GM18499 (cell line): ENCODE data around the gene NFIA.

Experiments
- ATAC-seq: cut with Tn5 transposase; IDR thresholded peaks from one replicate; pipeline ENCODE4 v1.9.1; 2021; ENCODE audit warnings: moderate number of reproducible peaks; ENCODE audit not compliant: insufficient read depth, unreplicated experiment

NFIA gene

GRCh38 chr1:61142726-61143500 lies 60.6 kb downstream of the NFIA start:
- ATAC-seq, result no peak

GRCh38 chr1:61143821-61144424 lies 61.6 kb downstream of the NFIA start:
- ATAC-seq, result no peak

DNA sequence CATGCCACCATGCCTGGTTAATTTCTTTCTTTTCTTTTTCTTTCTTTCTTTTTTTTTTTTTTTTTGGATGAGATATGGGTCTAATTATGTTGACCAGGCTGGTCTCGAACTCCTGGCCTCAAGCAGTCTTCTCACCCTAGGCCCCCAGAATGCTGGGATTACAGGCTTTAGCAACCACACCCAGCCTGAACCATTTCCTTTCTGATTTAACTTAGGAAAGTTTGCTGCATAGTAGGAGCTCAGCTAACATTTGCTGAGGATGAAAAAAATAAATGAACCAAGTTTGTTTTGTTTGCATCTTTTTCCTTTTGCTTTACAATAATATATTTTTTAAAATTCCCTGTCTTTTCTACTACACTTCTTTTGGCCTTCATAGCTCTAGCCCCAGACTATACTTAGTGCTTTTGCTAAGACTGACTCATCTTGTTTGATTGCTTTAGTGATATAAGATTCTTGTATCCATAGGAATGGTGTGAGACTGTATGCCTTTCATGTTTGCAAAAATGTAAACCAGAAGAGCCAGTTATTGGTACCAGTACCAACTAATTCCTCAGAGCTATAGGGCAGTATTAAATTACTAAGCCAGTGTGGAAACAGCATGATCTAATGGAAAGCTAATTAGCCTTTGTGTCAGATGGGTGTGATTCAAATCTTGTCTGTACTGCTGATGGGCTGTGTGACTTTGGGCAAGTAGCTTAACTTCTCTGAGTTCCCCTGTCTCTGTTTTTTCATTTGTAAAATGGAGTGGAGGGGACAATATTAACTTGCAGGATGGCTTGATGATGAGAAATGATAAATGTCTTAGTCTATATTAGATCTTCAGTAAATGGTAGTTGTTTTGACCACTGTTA lies 66.9 kb downstream of the NFIA start:
- no peak for ATAC-seq

- no peak for ATAC-seq
Measured at GRCh38 chr1:61151565-61151964, 69.2 kb downstream of the NFIA start.

GRCh38 chr1:61152066-61152465 lies 69.7 kb downstream of the NFIA start:
- ATAC-seq, result no peak

GRCh38 chr1:61152469-61153105 lies 70.2 kb downstream of the NFIA start:
- ATAC-seq, result no peak

DNA sequence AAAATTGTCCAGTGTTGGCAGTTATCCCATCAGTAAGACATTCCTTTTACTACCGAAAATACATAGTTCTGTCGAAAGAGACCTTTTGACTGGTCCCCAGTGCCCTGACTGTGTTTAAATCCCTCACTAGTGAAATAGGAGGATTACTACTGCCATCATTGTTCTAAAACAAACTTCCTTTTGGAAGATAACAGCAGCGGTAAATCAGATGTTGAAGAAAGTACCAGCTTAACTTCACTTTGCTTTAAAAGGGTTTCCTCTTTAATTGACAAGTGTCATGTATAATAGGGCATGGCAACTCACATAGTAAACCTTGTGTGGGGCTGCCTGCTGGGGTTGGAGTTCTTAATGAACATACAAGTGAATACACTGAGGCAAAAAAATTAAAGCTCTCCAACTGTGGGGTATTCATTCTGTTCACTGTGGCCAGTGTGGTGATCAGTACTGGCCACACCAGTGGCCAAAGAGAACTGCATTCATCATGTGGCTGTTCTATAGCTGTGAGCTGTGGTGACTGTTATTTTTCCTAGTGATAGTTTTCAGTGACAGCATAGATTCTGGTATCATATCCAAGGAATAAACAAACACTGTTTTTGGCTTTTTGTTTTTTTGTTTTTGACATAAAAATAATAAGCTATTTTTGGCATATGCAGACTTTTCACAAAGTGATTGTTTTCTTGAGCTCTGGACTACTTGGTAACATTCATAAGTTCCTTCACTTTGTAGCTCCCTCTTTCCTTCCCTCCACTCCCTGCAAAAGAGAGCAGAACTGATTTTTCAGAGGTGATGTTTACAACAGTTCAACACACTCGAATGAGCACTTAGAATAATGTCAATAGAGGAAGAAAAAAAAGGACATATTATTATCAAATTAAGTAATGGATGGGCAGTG lies 74.5 kb downstream of the NFIA start:
- ATAC-seq, result no peak

- ATAC-seq, result no peak
Measured at GRCh38 chr1:61157468-61157987, 75.2 kb downstream of the NFIA start.

DNA sequence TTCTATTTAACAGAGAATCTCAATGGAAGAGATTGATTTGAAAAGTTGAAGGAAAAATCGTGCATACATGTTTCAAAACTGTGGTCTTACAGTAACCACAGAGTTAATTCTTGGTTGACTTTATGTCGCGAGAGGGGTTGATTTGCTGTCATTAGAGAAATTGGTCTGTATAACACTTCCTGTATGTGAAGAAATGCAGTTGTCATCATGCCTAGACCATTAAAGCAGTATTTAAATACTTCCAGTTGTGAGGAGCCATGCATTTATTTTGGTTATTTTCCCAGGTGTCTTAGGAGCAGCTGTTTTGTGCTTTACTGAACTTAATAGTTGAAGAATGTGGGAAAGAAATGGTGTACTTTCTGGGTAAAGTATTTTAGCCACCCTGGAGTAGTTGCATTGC lies 76.2 kb downstream of the NFIA start:
- no peak for ATAC-seq

DNA sequence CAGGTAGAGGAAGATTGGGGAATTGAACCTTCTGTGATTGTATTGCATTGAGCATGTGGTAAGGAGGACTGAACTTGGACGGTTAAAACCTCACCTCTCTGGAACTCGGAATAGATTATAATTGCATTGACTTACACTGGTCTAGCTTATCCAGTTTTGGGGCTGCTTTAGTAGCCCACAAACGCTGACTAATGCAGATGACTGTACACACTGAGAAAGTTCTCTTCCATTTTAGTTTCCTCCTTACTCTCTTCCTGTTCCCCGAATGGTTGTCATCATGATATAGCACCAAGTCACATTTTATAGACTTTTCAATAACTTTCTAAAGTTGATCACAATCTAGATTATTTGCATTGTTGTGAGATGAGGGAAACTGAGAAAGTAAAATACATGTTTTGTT lies 78.2 kb downstream of the NFIA start:
- ATAC-seq, result no peak

DNA sequence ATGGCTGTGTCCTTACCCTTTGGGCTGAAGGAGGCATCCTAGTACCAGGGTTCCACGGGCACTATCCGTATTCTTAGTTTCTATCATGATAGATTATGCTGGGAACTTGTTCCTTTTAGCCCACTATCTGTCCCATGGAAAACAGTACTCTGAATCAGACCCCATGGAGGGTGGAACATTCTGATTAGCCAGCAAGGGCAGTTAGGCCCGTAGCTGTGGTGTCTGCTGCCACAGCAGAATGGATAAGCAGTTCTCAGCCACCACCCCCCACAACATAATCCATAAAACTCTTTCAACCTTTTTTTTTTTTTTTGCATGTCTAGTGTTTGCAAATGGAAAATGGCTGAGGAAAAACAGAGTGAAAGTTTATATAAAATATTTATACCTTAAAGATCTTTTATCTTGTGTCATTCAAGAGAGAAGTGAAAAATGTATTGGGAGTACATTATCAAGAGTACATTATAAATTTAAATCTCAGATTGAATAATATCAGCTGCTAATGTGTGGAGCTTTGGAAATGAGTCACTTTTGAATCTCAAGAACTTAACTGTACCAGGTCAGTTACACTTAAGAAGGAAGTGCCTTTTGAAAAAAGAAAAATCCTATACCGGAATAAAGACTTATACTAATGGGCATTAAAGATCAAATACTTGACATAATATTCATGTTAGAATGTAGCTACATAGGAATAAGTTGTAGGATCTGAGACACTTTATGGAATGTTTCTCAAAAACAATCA lies 80.3 kb downstream of the NFIA start:
- no peak for ATAC-seq

DNA sequence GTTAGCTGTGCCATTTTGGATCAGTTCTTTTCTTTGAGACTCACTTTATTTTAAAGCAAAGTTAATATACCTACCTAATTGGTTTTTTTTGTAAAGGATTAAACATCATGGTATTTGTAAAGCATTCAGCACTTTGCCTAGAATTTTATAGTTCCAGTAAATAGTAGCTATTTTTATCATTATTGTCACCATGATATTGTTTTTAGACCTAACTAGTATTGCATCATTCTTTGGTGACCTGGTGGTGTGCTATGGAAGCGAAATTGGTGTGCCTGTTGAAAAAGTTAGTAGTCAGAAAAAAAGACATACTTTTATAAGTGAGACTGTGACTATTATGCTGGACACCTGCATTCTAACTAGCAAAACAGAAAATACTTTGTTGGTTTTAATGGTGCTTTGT lies 81.0 kb downstream of the NFIA start:
- no peak for ATAC-seq

DNA sequence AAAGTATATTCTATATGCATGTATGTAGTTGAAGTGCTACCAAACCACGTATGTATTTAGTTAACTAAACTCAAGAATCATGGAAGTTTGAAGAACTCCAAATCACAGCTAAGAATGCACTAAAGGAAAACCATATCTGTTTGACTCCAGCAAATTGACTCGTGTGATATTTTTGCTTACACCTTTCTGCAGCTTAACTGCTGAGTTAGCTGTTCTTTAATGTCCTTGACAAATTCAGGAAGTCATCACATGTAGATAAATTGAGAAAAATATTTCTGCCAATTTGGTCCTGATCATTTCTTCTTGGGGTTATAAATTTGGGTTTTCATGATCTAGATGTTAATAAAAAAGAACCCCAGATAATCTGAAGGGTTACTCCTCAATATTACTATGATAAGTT lies 83.0 kb downstream of the NFIA start:
- ATAC-seq, result no peak

DNA sequence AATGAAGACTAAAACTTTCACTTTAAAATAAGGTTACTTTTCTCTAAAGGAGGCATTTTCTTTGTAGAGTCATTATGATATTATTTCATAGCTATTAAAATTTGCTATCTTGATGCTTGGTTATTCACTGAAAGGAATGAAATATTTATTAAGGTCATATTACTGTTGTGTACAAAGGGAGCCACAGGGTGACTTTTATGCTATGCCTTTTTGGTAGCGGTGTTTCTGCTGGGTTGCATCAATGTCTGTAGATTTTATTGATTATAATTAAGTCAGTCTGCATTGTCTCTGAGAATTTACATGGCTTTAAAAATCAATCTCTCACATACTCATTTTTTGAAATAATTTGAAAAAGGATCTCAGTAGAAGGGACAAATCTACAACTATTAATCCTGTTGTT lies 84.9 kb downstream of the NFIA start:
- ATAC-seq, result no peak

DNA sequence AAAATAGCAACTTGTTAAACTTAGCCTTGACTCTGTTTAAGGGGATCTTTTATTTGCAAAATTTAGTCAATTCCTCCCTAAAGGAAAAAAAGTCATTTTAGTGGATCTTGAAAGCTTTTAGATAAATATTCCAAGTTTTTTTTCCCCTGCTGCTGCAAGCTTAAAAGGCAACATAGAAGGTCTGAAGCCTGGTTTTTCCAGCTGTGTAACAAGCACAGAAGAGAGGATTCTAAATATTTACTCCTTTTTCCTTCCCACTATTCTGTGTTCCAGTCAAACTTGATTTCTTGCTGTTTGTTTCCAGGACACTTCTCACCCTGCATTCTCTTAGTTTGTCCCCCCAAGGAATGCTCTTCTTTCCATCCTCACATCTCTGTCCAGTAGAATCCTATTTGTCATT lies 86.7 kb downstream of the NFIA start:
- ATAC-seq, result no peak

DNA sequence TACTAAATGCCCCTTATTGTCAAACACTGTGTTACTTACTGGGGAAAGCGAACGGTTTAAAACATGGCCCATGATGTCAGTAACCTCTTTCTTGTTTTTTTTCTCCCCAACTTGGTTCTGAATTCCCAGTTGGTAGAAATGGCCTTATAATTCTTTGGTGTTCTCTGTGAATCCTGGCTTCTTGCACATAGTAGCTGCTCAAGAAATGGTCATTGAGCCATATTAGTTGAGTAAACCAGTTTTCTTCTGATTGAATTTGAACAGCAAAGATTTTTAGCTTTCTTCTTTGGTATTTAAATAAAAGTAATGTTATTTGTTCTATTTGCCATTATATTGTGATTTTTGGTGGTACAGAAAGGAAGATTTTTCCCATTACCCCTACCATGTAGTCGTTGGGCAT lies 87.3 kb downstream of the NFIA start:
- no peak for ATAC-seq

DNA sequence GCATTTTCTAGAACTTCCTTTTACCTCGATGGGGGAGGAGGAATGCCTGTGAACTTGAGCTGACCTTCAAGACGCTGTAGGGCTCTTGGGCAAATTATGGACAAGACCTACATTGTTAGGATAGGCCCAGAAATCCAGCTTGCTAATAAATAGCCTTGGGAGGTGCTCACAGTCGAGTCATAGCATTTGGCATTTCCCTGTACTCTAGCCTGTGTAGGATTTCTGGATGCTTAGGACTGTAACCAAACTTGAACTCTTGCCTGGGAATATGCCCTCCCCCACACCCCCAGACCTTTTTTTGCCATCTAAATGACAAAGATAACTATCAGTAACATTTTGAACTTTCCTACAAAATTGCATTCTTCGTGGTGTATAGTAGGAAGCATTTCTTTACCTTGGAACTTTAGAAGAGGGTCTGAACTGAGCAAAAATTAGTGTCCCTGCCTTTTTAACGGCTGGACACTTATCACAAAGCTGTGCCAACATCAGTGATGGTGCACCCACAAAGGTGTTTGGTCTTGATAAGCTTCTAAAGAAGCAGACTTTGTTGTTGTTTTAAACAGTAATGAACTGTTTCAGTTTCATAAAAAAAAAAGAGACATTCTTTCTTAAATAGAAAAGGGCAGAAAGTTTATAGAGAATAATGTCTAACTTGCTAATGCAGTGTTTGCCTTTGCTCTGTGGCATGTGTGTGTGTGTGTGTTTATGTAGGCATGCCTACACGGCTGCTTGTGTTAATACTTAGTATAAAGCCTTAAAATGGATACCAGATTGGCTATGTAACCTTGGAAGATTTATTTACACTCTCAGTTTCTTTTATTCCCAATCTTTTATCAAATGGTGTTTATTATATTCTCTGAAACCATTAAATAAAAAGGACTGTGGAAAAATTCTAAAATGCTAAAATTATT lies 88.2 kb downstream of the NFIA start:
- no peak for ATAC-seq

GRCh38 chr1:61171346-61171745 lies 89.0 kb downstream of the NFIA start:
- ATAC-seq, result no peak
